IMR-90 (cell line): ENCODE measurements around the gene HEBP1. TPM values are rescaled to one million over a fixed set of nuclear protein-coding genes. Genes with fewer than 3 reads are reported as not detected.

ENCODE experiments used
- ATAC-seq: fragments of 200-7000 bp; cut with Tn5 transposase; 2 replicates; pipeline ENCODE4 v1.9.1; 2020; ENCODE audit warnings: low read depth, mild to moderate bottlenecking, moderate library complexity
- BruUV-seq: library from RNA; stranded (reverse); fragments of 400-500 nt; replicated peaks from 2 replicates; lab custom pipeline; 2021; lab: Mats Ljungman, UMichigan
- CTCF ChIA-PET: fragments of 300-600 bp; formaldehyde crosslinking; extraction: SDS; loops from one replicate; lab custom pipeline; 2021; ENCODE audit warnings: antibody characterized with exemption; lab: Yijun Ruan, JAX
- POLR2A ChIA-PET: fragments of 300-600 bp; sonication (Branson Sonifier 250); formaldehyde crosslinking; loops from one replicate; lab custom pipeline; 2022; ENCODE audit warnings: antibody characterized with exemption; ENCODE audit not compliant: unreplicated experiment; lab: Charles Lee
- DNase-seq: peaks from one replicate; pipeline ENCODE4 v3.0.0; 2013
- H2AFZ ChIP-seq: replicated peaks from 2 replicates; pipeline ENCODE3; 2013; ENCODE audit warnings: low read length, mild to moderate bottlenecking; ENCODE audit not compliant: poor library complexity
- H2AK5ac ChIP-seq: 2 replicates; pipeline ENCODE4 v1.6.1; 2013; ENCODE audit warnings: low read depth, low read length, inconsistent platforms
- H2AK9ac ChIP-seq: replicated peaks from 2 replicates; pipeline ENCODE3; 2013; ENCODE audit warnings: mild to moderate bottlenecking, low read depth, low read length, moderate library complexity; ENCODE audit not compliant: poor library complexity
- H2BK120ac ChIP-seq: 2 replicates; pipeline ENCODE4 v1.6.1; 2013; ENCODE audit warnings: low read depth, low read length, inconsistent platforms
- H2BK15ac ChIP-seq: 3 replicates; pipeline ENCODE4 v1.6.1; 2013; ENCODE audit warnings: low read depth, low read length, inconsistent platforms
- H2BK20ac ChIP-seq: 2 replicates; pipeline ENCODE4 v1.6.1; 2013; ENCODE audit warnings: low read depth, mild to moderate bottlenecking, inconsistent platforms, low read length, moderate library complexity
- H2BK5ac ChIP-seq: 2 replicates; pipeline ENCODE4 v1.6.1; 2013; ENCODE audit warnings: mild to moderate bottlenecking, low read depth, low read length, inconsistent platforms; ENCODE audit not compliant: poor library complexity, severe bottlenecking
- H3K14ac ChIP-seq: replicated peaks from 2 replicates; pipeline ENCODE4 v1.6.1; 2013; ENCODE audit warnings: low read depth, low read length, inconsistent platforms
- H3K18ac ChIP-seq: 2 replicates; pipeline ENCODE4 v1.6.1; 2013; ENCODE audit warnings: low read depth, low read length, control low read depth
- H3K23ac ChIP-seq: 2 replicates; pipeline ENCODE4 v1.6.1; 2013; ENCODE audit warnings: low read depth, low read length, inconsistent platforms
- H3K27ac ChIP-seq: 2 replicates; pipeline ENCODE4 v1.5.1; 2013; ENCODE audit warnings: mild to moderate bottlenecking, control low read depth, low read length; ENCODE audit not compliant: insufficient read depth
- H3K27me3 ChIP-seq: 2 replicates; pipeline ENCODE4 v1.6.1; 2013; ENCODE audit warnings: low read length; ENCODE audit not compliant: control insufficient read depth, insufficient read depth
- H3K36me3 ChIP-seq: 2 replicates; pipeline ENCODE4 v1.6.1; 2013; ENCODE audit warnings: low read length, mixed read lengths; ENCODE audit not compliant: control insufficient read depth, insufficient read depth
- H3K4ac ChIP-seq: 2 replicates; pipeline ENCODE4 v1.6.1; 2013; ENCODE audit warnings: low read depth, low read length, inconsistent platforms
- H3K4me1 ChIP-seq: 2 replicates; pipeline ENCODE4 v1.6.1; 2013; ENCODE audit warnings: low read length, mixed read lengths; ENCODE audit not compliant: control insufficient read depth, insufficient read depth
- H3K4me2 ChIP-seq: 2 replicates; pipeline ENCODE4 v1.6.1; 2013; ENCODE audit warnings: low read depth, mild to moderate bottlenecking, control low read depth, low read length, moderate library complexity
- H3K4me3 ChIP-seq: 2 replicates; pipeline ENCODE4 v1.5.1; 2013; ENCODE audit warnings: low read depth, mild to moderate bottlenecking, control low read depth, low read length, moderate library complexity; ENCODE audit not compliant: insufficient read depth
- H3K56ac ChIP-seq: 2 replicates; pipeline ENCODE4 v1.6.1; 2013; ENCODE audit warnings: low read length, inconsistent platforms; ENCODE audit not compliant: insufficient read depth; ENCODE audit errors: extremely low read depth
- H3K79me1 ChIP-seq, 2 experiments: 2 replicates each; pipeline ENCODE4 v1.6.1; 2013; ENCODE audit warnings: low read length in 2 of 2, inconsistent platforms in 1 of 2, low read depth in 1 of 2
- H3K9ac ChIP-seq: 2 replicates; pipeline ENCODE4 v1.6.1; 2013; ENCODE audit warnings: low read depth, low read length, control low read depth
- H3K9me1 ChIP-seq: 2 replicates; pipeline ENCODE4 v1.6.1; 2013; ENCODE audit warnings: low read length, inconsistent platforms; ENCODE audit not compliant: insufficient read depth
- H3K9me3 ChIP-seq: 2 replicates; pipeline ENCODE4 v1.6.1; 2013; ENCODE audit warnings: low read length; ENCODE audit not compliant: control insufficient read depth, insufficient read depth
- H4K20me1 ChIP-seq: 2 replicates; pipeline ENCODE4 v1.6.1; 2013; ENCODE audit warnings: low read length, inconsistent platforms; ENCODE audit not compliant: insufficient read depth
- H4K5ac ChIP-seq: 2 replicates; pipeline ENCODE4 v1.6.1; 2013; ENCODE audit warnings: mild to moderate bottlenecking, low read depth, low read length, control low read depth
- H4K8ac ChIP-seq, 2 experiments: 2 replicates each; pipeline ENCODE4 v1.6.1; 2013; ENCODE audit warnings: low read depth in 2 of 2, low read length in 2 of 2, control low read depth in 1 of 2, inconsistent platforms in 1 of 2
- H4K91ac ChIP-seq: 2 replicates; pipeline ENCODE4 v1.6.1; 2013; ENCODE audit warnings: low read depth, low read length, inconsistent platforms; ENCODE audit not compliant: insufficient read depth
- BHLHE40 ChIP-seq: fragments of 150-350 bp; IDR thresholded peaks from 2 replicates; pipeline ENCODE4 v1.6.1; 2016; ENCODE audit warnings: mild to moderate bottlenecking, low read depth, low read length
- CEBPB ChIP-seq: IDR thresholded peaks from 2 replicates; pipeline ENCODE4 v1.6.1; 2012; ENCODE audit warnings: low read depth, low read length, improper control_type of control experiment
- CHD1 ChIP-seq: IDR thresholded peaks from 2 replicates; pipeline ENCODE4 v1.6.1; 2012; ENCODE audit warnings: low read depth, low read length, improper control_type of control experiment
- ELK1 ChIP-seq: fragments of 150-350 bp; IDR thresholded peaks from 2 replicates; pipeline ENCODE4 v1.6.1; 2016; ENCODE audit warnings: low read depth, mild to moderate bottlenecking, low read length, moderate library complexity, borderline replicate concordance
- FOS ChIP-seq: fragments of 150-350 bp; IDR thresholded peaks from 2 replicates; pipeline ENCODE4 v1.6.1; 2016; ENCODE audit warnings: low read depth, low read length
- MAFK ChIP-seq: IDR thresholded peaks from 2 replicates; pipeline ENCODE4 v1.6.1; 2012; ENCODE audit warnings: low read depth, low read length, improper control_type of control experiment
- MAZ ChIP-seq: IDR thresholded peaks from 2 replicates; pipeline ENCODE4 v1.6.1; 2012; ENCODE audit warnings: low read depth, mild to moderate bottlenecking, low read length, improper control_type of control experiment, moderate library complexity, borderline replicate concordance
- MXI1 ChIP-seq: IDR thresholded peaks from 2 replicates; pipeline ENCODE4 v1.6.1; 2012; ENCODE audit warnings: low read depth, mild to moderate bottlenecking, low read length, moderate library complexity, borderline replicate concordance
- NFE2L2 ChIP-seq: fragments of 150-350 bp; IDR thresholded peaks from 2 replicates; pipeline ENCODE4 v1.6.1; 2016; ENCODE audit warnings: low read depth, mild to moderate bottlenecking, low read length
- POLR2A ChIP-seq: IDR thresholded peaks from 2 replicates; pipeline ENCODE4 v1.6.1; 2012; ENCODE audit warnings: mild to moderate bottlenecking, low read depth, low read length
- RAD21 ChIP-seq: IDR thresholded peaks from 2 replicates; pipeline ENCODE4 v1.6.1; 2012; ENCODE audit warnings: low read length, improper control_type of control experiment
- RCOR1 ChIP-seq: IDR thresholded peaks from 2 replicates; pipeline ENCODE4 v1.6.1; 2012; ENCODE audit warnings: mild to moderate bottlenecking, low read length, improper control_type of control experiment; ENCODE audit not compliant: insufficient replicate concordance
- RFX5 ChIP-seq: IDR thresholded peaks from 2 replicates; pipeline ENCODE4 v1.8.0; 2012; ENCODE audit warnings: low read depth, mild to moderate bottlenecking, low read length, moderate library complexity
- SMC3 ChIP-seq: fragments of 150-350 bp; IDR thresholded peaks from 2 replicates; pipeline ENCODE4 v1.6.1; 2016; ENCODE audit warnings: low read depth, mild to moderate bottlenecking, antibody characterized with exemption, low read length, moderate library complexity
- WGBS, 2 experiments: methylation state at CpG; one replicate each; pipeline versions ENCODE4 v1.1.5 to v1.1.7; 2013; ENCODE audit warnings: missing lambda C conversion rate in 2 of 2; ENCODE audit not compliant: insufficient read length in 1 of 2; ENCODE audit errors: extremely low coverage in 2 of 2; 5-methylcytosine and 5-hydroxymethylcytosine counted together
- dilution Hi-C: fragments of 300-500 bp; cut with HindIII; formaldehyde crosslinking; loops from one replicate; pipeline ENCODE4 v1.14.3; 2018; ENCODE audit warnings: low sequenced_read_pairs; ENCODE audit not compliant: unreplicated experiment
- in situ Hi-C: fragments of 300-500 bp; cut with MboI; formaldehyde crosslinking; loops from 3 replicates; pipeline ENCODE4 v1.14.3; 2019; ENCODE audit warnings: low sequenced_read_pairs, inconsistent platforms, mixed read lengths
- intact Hi-C: fragments of 100-400 bp; cut with micrococcal nuclease; formaldehyde crosslinking; loops from 2 replicates; pipeline ENCODE4 v1.10.0; 2022
- polyA plus RNA-seq, 3 experiments: library from polyadenylated mRNA; depleted of rRNA; stranded (reverse); fragments of >200 nt; gene quantifications; 2 replicates each; pipeline ENCODE4 v1.2.3, GENCODE V29; 2012; ENCODE audit warnings: low replicate concordance in 1 of 3
- total RNA-seq: library from RNA; depleted of rRNA; stranded (reverse); fragments of >200 nt; gene quantifications from 2 replicates; pipeline ENCODE4 v1.2.3, GENCODE V29; 2012
- TF ChIP-seq, protein P1 (sequence below): conservative IDR thresholded peaks from 2 replicates; pipeline ENCODE4 v1.5.1; 2012; ENCODE audit warnings: mild to moderate bottlenecking, low read depth, low read length, improper control_type of control experiment
- TF ChIP-seq, protein P2 (sequence below): fragments of 150-350 bp; IDR thresholded peaks from 2 replicates; pipeline ENCODE4 v1.6.1; 2017; ENCODE audit warnings: mild to moderate bottlenecking, antibody characterized with exemption, low read length, low read depth

The HEBP1 gene
- total and polyA plus RNA-seq, 2 of the 4 experiments (the other 2 are of a cell fraction), result 18.8 to 49.2 TPM

DNA sequence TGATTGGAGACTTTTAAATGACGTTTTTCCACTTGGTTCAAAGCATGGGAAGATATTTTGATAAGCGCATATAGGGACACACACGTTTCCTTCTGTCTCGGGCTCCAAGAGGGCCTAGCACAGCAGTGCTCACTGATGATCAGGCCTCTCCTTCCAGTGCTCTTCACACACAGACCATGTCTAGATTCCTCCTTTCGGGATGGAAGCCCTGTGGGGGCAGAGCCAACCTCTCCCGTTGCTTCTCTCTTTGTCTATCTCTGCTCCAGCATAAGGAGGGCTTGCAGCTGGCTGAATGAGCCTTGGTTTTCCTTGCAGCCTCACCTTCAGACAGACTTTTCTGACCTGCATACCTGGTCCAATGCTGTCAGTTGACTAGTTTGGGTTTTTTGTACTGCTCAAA is 70.4 kb downstream of the HEBP1 start:
- CTCF ChIA-PET, result no interaction called here
- dilution Hi-C loops, result no loop called here
- ATAC-seq, result no peak

More for the DNA sequence above, 70.4 kb downstream of the HEBP1 start:
- H4K91ac ChIP-seq, result no peak overlapping the region
- POLR2A ChIA-PET, result no interaction called here
- H3K4me1 ChIP-seq, result peaks cover 2% of the 10 kb centered on the region; the same call in 1 of the 2 replicates
- H3K4me3 ChIP-seq, result no peak overlapping the region
- H2AK5ac ChIP-seq, result no peak overlapping the region
- no peak overlapping the region for H2AK9ac ChIP-seq
- TF ChIP-seq, protein P1, sequence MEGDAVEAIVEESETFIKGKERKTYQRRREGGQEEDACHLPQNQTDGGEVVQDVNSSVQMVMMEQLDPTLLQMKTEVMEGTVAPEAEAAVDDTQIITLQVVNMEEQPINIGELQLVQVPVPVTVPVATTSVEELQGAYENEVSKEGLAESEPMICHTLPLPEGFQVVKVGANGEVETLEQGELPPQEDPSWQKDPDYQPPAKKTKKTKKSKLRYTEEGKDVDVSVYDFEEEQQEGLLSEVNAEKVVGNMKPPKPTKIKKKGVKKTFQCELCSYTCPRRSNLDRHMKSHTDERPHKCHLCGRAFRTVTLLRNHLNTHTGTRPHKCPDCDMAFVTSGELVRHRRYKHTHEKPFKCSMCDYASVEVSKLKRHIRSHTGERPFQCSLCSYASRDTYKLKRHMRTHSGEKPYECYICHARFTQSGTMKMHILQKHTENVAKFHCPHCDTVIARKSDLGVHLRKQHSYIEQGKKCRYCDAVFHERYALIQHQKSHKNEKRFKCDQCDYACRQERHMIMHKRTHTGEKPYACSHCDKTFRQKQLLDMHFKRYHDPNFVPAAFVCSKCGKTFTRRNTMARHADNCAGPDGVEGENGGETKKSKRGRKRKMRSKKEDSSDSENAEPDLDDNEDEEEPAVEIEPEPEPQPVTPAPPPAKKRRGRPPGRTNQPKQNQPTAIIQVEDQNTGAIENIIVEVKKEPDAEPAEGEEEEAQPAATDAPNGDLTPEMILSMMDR, result no peak
- TF ChIP-seq NFE2L2 (no peak), MAFK (no peak), RFX5 (no peak), MAZ (no peak), MXI1 (no peak), CHD1 (no peak), CEBPB (no peak), POLR2A (no peak), ELK1 (no peak), BHLHE40 (no peak), RCOR1 (no peak), RAD21 (no peak), SMC3 (no peak), FOS (no peak)
- TF ChIP-seq, protein P2, sequence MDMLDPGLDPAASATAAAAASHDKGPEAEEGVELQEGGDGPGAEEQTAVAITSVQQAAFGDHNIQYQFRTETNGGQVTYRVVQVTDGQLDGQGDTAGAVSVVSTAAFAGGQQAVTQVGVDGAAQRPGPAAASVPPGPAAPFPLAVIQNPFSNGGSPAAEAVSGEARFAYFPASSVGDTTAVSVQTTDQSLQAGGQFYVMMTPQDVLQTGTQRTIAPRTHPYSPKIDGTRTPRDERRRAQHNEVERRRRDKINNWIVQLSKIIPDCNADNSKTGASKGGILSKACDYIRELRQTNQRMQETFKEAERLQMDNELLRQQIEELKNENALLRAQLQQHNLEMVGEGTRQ, result no peak
- H2BK15ac ChIP-seq, result no peak overlapping the region
- H3K56ac ChIP-seq, result no peak overlapping the region
- H3K14ac ChIP-seq, result no peak overlapping the region
- no peak overlapping the region for H2BK120ac ChIP-seq
- in situ Hi-C loops (no loop called here), intact Hi-C loops (no loop called here)
- H3K9me1 ChIP-seq, result 0 out of 2 replicates have a peak, but pooled peaks cover 8% of the 10 kb centered on the region
- no peak overlapping the region for H2BK20ac ChIP-seq
- no peak overlapping the region for H4K5ac ChIP-seq
- H3K4ac ChIP-seq, result no peak overlapping the region
- BruUV-seq, result no TSS peak
- no peaks in the 10 kb centered on the region; a peak in 2 of 4 replicates for H3K79me1 ChIP-seq
- H3K36me3 ChIP-seq, result peaks cover 3% of the 10 kb centered on the region
- H2BK5ac ChIP-seq, result no peak overlapping the region
- no peaks in the 10 kb centered on the region for H3K9me3 ChIP-seq
- H3K23ac ChIP-seq, result no peak overlapping the region
- no peak overlapping the region for H2AFZ ChIP-seq
- no peak overlapping the region for H3K18ac ChIP-seq
- DNase-seq, result no peak
- 100% methylated on average over 1 of the region's 6 CpGs; no CpG with 5 or more reads in 1 of the 2 experiments for WGBS, 2 experiments
- no peak overlapping the region for H3K4me2 ChIP-seq
- no peak overlapping the region for H3K9ac ChIP-seq
- no peaks in the 10 kb centered on the region for H4K20me1 ChIP-seq
- H4K8ac ChIP-seq, result no peak overlapping the region
- H3K27me3 ChIP-seq, result no peaks in the 10 kb centered on the region
- no peak overlapping the region for H3K27ac ChIP-seq
